Measurements from ENCODE around the gene PCBP3.
"Not testable (repeated sequence)": the region's sequence is repeated elsewhere in the genome, so short reads cannot be mapped to it uniquely, and the experiment has no call there.

Gene PCBP3

DNA sequence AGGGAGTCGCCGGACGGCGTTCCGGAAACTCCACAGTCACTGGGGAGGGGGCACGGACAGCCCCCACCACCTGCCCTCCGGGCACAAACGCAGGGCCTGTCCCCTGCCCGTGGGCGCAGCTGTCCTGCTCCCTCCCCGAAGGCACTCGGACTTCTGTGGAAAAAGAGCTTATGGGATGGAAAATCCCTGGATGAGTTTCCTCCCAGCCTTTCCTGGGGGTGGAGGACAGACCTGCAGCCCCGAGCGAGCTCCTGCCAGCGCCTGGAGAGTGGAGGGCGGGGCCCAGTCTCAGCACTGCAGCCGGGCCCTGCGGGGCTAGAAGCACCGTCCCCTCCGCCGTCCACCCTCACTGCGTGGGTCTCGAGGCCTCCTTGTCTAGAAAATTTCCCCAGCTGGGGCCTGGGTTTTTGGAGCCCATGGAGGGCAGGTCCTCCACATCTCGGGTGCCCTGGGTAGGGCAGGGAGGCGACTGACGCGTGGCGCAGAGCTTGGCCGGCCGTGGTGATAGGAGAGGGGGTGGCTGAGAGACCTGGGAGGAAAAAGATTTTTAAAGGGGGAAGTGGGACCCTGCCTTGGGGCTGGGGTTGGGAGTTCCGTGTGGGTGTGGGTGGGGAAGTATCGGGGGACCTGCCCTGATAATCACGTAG, 331.6 kb downstream of the PCBP3 start:
- DNase-seq = no peak

DNA sequence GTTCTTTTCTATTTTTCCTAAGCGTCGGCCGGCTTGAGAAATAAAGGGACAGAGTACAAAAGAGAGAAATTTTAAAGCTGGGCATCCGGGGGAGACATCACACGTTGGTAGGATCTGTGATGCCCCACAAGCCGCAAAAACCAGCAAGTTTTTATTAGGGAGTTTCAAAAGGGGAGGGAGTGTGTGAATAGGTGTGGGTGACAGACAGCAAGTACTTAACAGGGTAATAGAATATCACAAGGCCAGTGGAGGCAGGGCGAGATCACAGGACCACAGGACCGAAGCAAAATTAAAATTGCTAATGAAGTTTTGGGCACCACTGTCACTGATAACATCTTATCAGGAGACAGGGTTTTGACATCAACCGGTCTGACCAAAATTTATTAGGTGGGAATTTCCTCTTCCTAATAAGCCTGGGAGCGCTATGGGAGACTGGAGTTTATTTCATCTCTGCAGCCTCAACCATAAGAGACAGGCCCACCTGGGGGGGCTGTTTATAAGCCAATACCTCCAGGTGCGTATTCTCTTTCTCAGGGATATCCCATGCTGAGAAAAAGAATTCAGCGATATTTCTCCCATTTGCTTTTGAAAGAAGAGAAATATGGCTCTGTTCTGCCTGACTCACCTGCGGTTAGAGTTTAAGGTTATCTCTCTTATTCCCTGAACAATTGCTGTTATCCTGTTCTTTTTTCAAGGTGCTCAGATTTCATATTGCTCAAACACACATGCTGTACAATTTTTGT, 332.3 kb downstream of the PCBP3 start:
- DNase-seq = not testable (repeated sequence)

DNA sequence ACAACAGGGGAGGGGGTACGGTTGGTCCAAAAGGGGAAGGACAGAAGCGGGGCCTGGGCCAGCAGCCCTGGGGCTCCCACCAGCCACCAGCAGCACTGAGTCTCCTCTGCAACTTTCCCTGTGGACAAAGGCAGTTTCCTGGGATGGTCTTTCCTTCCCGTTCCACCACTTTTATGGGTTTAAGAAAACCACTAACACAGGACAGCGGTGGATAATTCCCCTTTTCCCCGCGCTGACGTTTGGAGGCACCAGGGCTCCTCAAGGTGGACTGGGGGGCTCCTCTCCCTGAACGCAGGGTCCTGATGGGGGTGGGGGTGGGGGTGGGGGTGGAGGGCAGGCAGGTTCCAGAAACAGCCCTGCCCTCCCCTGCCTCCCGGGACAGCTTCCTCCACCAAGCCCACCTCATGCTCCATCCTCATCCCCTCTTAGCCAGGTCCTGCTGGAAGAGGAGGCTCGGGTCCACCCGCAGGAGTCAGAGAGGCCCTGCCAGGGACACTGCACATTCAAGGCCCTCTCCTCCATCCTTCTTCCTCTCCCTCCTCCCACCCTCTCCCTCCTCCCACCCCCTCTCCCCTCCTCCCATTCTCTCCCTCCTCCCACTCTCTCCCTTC, 333.3 kb downstream of the PCBP3 start:
- no peak for DNase-seq

DNA sequence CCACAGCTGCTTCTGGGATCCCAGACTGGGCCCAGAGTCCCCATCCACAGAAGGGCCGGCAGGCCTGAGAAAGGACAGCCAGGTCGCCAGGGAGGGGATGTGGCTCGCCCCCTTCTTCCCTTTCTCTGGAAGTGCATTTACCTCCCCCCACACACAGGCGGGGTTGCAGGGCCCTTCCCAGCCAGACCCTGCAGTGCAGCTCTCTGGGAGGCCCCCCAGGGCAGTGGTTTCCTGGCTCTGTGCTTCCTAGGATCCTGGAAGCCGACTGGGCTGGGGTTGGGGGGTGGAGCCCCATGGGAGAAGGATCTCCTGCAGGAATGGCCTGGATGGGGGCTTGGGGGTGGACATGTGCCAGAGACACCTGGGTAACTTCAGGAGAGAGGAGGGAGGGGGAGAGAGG, 333.9 kb downstream of the PCBP3 start:
- DNase-seq = no peak

DNA sequence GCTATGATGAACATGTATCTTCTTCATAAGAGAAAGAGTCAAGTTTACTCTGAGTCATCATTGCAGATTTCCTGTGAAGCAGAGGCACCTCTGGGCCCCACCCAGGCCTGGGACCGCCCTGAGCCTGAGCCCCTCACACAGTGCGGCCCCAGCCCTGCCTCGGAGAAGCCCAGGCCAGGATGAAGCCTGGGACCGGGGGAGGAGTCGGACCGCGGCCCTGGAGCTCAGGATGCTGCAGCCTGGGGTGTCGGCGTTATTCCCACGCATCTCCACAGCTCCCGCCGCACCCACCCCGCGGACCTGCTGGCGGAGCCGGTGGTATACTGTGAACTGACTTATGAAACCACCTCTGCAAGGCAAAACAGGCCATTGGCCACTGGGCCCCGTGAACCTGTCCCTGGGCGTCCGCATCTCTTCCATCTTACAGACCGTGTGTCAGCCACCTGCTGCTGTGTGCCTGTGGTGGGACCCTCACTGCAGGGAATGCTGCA, 335.7 kb downstream of the PCBP3 start:
- no peak for DNase-seq

DNA sequence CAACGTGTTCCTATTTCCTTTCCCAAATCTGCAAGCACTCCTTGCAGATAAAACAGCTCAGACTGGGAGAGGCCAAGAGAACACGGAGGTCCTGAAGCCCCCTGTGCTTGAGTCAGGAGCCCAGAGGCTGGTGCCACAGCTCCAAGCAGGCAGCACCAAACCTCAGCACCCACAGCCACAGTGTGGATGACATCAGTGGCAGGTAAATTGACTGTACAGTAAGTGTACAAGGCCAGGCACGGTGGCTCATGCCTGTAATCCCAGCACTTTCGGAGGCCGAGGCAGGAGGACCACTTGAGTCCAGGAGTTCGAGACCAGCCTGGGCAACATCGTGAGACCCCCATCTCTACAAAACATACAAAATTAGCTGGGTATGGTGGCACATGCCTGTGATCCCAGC, 336.1 kb downstream of the PCBP3 start:
- DNase-seq = no peak

DNA sequence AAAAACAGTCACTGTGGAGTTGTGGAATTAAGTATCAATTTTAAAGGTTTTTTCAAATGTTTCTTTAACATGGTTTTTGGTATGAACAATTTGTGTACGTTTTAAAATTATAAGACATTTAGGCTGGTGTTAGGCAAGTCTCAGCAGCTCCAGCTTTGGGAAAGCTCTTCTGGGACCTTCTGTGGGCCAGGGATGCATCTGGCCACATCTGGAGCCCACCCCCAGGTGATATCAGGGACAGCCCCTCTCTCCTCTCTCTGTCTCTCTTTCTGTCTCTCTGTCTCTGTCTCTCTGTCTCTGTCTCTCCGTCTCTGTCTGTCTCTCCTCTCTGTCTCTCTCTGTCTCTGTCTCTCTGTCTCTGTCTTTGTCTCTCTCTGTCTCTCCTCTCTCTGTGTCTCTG, 336.7 kb downstream of the PCBP3 start:
- no peak for DNase-seq

DNA sequence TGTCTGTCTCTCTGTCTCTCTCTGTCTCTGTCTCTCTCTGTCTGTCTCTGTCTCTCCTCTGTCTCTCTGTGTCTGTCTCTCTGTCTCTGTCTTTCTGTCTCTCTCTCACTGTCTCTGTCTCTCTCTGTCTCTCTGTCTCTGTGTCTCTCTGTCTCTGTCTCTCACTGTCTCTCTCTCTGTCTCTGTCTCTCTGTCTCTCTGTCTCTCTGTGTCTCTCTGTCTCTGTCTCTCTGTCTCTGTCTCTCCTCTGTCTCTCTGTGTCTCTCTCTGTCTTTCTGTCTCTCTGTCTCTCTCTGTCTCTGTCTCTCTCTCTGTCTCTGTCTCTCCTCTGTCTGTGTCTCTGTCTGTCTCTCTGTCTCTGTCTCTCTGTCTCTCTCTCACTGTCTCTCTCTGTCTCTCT, 337.2 kb downstream of the PCBP3 start:
- DNase-seq = no peak

DNA sequence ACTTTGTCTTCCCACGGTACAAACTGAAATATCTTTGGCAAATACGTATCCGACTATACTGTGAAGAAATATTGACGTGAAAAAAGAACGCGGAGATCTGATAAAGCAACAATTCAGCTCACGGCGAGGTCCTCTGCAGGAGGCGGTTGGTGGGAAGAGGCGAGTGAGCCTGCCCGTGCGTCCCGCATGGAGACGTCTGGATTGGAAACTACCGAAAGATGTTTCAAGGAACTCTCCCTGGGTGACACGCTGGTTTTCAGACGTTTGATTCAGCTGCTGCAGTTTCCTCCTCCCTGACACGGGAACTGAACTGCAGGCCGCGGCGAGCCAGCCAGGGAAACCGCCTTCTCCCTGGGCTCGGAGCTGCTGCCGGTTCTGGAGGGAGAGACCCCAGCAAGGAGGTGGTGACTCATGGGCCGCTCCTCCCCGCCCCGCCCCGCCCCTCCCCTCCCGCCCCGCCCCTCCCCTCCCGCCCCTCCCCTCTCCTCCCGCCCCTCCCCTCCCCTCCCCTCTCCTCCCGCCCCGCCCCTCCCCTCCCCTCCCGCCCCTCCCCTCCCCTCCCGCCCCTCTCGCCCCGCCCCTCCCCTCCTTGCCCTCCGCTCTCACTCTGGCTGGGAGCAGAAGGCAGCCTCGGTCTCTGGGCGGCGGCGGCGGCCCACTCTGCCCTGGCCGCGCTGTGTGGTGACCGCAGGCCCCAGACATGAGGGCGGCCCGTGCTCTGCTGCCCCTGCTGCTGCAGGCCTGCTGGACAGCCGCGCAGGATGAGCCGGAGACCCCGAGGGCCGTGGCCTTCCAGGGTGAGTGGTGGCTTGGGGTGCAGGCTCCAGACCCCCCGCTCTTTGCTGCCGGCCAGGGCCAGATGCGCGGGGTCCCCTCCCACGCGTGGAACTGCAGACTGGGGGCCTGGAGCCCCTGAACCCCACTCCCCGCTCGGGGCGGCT, 337.9 kb downstream of the PCBP3 start, which contains the start of gene COL6A1:
TSS of gene COL6A1 (plus strand) at position 620 of the 941 bp plus-strand sequence. CDS start at position 701, 81 bp downstream.
- DNase-seq = peak; percentile 57 to 66

DNA sequence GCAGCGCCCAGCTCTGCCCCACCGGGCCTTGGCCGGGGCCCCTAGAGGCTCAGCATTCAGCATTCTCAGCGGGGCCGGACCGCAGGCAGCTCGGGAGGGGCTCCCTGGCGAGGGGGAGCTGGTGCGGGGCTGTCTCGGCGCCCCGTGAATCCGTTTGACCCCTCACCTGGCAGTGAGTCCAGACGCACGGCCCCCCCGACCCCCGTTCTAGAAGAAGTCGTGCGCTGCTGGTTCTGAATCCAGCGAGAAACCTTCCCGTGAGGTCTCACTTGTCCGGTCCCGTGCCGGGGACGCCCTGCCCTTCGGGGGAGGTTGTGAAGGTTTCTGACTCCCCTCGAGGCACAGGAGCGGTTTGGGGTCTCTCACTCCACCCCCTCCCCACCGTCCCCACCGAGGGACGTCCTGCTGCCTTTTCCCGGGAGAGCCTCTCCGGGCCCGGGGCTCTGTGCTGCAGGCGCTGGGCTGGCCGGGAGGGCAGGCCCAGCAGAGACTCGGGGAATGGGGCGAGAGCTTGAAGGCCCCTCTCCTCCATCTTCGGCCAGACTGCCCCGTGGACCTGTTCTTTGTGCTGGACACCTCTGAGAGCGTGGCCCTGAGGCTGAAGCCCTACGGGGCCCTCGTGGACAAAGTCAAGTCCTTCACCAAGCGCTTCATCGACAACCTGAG, 338.7 kb downstream of the PCBP3 start:
- DNase-seq = no peak

DNA sequence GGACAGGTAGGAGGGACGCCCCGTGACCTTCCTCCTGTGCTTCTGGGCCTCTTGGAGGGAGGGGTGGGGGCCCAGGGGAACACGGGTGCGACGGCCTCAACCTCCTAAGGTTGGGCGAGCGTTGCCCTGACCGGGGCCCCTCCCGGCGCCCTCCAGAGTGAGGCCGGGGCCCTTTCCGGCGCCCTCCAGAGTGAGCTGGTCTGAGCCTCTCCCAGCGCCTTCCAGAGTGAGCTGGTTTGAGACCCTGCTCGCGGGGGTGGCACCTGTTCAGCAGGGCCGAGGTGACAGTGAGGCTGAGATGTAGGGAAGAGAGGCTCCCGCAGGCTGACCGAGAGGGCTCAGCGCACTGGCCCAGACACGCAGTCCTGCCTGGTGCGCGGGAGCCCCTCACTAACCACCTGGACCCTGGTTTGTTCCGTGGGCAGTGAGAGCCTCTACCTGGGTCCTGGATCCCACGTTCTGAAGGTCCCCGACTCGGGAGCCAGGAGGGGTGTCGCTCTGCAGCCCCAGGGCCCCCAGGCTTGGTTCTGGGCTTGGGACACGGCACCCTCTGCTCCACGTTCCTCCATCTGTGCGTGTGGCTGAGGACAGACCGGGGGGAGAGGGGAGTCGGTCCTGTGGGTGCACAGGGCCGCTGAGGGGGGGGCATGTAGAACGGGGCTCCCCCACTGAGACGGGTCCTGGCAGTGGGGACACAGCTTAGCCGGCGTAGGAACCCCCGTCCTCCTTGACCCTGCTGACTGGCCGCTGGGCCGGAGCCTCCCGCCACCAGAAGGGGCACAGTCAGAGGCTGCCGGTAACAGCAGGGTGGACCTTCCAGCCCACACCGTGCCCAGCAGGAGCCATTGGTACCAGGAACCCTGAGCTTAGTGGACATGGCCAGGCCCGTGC, 339.5 kb downstream of the PCBP3 start:
- no peak for DNase-seq

DNA sequence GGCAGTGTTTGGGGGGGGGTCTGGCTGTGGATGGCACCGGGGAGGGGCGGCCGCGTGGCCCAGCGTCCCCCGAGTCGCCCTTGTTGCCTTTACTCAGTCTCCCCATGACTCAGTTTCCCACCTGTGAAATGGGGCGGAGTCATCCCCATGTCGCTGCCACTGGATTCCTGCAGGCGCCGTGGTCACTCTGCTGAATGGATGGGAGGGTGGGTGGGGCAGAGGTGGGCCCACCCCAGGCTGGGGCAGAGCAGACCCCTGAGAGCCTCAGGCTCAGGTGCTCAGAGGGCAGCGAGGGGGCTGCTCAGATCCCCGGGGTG, 340.1 kb downstream of the PCBP3 start:
- no peak for DNase-seq

DNA sequence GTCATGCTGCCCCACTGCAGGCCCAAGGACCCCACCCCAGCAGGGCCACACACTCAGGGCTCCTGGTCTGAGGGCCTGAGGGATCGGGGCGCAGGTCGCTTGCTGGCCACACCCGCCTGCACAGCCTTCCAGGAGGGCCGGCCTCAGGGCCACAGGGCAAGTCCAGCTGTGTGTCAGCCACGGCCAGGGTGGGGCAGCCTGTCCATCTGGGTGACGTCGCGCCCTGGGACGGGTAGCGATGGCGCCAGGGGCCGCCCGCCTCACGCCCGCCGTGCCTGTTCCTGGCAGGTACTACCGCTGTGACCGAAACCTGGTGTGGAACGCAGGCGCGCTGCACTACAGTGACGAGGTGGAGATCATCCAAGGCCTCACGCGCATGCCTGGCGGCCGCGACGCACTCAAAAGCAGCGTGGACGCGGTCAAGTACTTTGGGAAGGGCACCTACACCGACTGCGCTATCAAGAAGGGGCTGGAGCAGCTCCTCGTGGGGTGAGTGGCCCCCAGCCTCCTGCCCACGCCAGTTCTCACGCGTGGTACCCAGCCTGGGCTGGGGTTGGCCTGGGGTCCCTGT, 340.5 kb downstream of the PCBP3 start:
- DNase-seq = no peak

DNA sequence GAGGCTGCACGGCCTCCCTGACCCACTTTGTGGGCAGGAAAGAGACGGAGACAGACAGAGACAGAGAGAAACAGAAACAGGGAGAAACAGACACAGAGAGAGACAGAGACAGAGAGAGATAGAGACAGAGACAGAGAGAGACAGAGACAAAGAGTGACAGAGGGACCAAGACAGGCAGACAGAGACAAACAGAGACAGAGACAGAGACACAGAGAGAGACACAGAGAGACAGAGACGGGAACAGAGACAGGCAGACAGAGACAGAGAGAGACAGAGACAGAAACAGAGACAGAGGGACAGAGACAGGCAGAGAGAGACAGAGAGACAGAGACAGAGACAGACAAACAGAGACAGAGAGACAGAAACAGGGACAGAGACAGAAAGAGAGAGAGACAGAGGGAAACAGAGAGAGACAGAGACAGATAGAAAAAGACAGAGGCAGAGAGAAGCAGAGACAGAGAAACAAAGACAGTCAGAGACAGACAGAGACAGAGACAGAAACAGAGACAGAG, 341.1 kb downstream of the PCBP3 start:
- no peak for DNase-seq

DNA sequence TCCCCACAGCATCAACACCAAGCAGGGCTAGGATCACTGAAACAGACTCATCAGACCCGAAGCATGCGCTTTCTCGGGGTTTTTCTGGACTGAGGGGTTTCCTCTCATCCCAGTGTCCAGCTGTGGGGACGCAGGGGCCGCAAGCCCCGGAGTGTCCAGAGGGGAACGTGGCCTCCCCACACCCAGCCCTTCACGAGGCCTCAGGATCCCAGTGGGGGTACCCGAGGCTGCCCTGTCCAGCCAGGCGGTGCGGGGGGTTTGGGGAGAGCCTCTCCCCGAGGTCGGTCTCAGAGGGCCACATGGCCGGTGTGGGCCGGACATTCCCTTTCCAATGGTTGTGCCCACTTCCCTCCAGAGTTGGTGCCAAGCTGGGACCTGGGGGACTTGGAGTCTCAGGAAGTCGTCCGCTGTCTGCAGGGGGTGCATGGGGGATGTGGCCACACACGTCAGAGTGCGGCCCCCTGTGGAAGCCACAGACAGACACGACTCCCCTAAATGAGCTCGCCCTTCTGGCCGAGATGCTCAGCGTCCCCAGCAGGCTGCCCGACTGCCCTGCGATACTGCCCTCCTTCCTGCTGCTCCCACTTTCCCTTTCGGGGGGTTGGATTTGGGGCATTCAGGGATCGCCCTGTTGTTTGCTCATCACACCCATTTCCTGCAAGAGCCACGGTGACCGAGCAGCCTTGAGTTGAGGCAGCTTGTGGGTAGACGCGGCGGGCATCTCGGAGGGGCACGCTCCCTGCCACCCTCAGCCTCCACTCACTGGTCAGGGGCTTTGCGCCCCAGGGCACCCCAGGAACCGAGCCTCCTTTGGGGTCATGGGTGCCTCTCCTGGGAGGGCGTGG, 342.2 kb downstream of the PCBP3 start:
- DNase-seq = no peak

DNA sequence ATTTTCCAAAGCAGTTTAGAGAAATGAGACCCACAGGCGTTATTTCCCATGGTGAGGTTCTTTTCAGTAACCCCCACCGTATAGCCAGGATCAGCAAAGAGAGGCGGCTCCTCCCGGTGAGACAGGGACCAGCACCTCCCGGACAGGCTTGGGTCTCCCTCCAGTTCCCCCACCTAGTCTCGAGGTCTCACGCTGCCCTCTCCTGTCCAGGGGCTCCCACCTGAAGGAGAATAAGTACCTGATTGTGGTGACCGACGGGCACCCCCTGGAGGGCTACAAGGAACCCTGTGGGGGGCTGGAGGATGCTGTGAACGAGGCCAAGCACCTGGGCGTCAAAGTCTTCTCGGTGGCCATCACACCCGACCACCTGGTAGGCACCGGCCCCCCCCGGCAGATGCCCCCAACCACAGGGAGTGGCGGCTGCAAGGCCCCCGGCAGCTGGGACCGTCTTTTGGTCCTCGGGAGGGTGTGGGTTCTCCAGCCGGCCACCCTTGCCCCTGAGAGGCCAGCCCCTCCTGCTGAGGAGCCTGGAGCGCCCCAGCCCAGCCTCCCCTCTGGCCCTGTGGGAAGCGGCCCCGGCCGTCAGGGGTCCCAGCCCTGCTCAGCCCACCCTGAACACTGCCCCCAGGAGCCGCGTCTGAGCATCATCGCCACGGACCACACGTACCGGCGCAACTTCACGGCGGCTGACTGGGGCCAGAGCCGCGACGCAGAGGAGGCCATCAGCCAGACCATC, 343.0 kb downstream of the PCBP3 start:
- DNase-seq = no peak

DNA sequence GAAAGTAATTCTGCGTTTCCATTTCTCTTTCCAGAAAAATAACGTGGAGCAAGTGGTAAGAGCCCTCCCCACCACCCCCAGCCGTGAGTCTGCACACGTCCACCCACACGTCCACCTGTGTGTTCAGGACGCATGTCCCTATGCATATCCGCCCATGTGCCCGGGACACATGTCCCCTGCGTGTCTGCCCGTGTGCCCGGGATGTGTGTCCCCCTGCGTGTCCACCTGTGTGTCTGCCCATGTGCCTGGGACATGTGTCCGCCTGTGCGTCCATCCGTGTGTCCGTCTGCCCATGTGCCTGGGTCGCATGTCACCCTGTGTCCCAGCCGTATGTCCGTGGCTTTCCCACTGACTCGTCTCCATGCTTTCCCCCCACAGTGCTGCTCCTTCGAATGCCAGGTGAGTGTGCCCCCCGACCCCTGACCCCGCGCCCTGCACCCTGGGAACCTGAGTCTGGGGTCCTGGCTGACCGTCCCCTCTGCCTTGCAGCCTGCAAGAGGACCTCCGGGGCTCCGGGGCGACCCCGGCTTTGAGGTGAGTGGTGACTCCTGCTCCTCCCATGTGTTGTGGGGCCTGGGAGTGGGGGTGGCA, 343.7 kb downstream of the PCBP3 start:
- DNase-seq = no peak

All from Kasumi-1 (cell line).